ENCODE data around the gene APOBEC4.

APOBEC4 gene

DNA sequence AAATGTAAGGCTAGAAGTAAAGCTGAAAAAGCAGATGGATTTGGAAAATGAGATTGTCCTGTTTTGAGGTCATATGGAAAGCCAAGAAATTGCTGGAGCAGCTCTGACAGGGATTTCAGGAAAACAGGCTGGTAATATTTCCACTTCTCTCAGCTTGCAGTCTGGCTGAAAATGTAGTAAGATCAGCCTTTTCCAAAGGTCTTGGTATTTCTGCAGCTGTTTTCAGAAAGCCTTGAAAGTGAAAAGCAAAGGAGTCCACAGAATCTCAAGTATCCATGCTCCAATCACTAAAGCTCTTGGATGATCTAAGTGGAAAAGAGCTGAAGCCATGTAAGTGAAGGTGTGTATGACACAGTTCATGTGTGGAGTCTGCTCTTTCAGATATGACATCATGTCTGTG lies 41.6 kb upstream of the APOBEC4 start:
- H3K27ac ChIP-seq, result no peak overlapping the region
- TF ChIP-seq ZFX (IDR thresholded peaks at IDR 0.05) (no peak), CTCF (conservative IDR thresholded peaks at IDR 0.05) (no peak)

- no peak for TF ChIP-seq ZFX (IDR thresholded peaks at IDR 0.05)
- TF ChIP-seq CTCF (conservative IDR thresholded peaks at IDR 0.05), result no peak
- H3K27ac ChIP-seq, result no peak overlapping the region
Observed at GRCh38 chr1:183694066-183694465, 41.0 kb upstream of the APOBEC4 start.

DNA sequence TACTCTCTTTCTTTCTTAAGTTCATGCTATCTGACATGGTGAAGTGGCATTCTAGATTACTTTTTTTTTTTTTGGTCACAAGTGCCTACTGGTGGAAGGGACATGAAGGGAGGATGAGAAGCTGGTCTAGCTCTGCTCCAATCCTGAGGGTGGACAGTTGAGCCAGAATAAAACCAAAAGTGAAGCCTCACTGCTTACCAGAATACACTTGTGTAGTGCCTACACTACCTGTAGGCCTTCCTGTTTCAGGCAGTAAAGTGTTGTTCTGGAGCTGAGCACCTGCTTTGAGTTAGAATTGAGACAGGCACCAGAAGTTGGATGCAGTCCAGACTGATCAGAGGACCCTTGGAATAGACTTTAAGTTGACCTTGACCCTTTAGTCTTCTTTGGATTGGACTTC lies 40.4 kb upstream of the APOBEC4 start:
- TF ChIP-seq CTCF (conservative IDR thresholded peaks at IDR 0.05), result no peak
- no peak for TF ChIP-seq ZFX (IDR thresholded peaks at IDR 0.05)
- H3K27ac ChIP-seq, result no peak overlapping the region

- TF ChIP-seq CTCF (conservative IDR thresholded peaks at IDR 0.05) (no peak), ZFX (IDR thresholded peaks at IDR 0.05) (no peak)
- H3K27ac ChIP-seq, result no peak overlapping the region
Observed at GRCh38 chr1:183689762-183690204, 36.7 kb upstream of the APOBEC4 start.

- H3K27ac ChIP-seq, result no peak overlapping the region
- TF ChIP-seq ZFX (IDR thresholded peaks at IDR 0.05), result no peak
- TF ChIP-seq CTCF (conservative IDR thresholded peaks at IDR 0.05), result no peak
Observed at GRCh38 chr1:183688341-183689060, 35.4 kb upstream of the APOBEC4 start.

GRCh38 chr1:183687546-183688304 lies 34.6 kb upstream of the APOBEC4 start:
- H3K27ac ChIP-seq, result no peak overlapping the region
- TF ChIP-seq CTCF (conservative IDR thresholded peaks at IDR 0.05) (no peak), ZFX (IDR thresholded peaks at IDR 0.05) (no peak)

DNA sequence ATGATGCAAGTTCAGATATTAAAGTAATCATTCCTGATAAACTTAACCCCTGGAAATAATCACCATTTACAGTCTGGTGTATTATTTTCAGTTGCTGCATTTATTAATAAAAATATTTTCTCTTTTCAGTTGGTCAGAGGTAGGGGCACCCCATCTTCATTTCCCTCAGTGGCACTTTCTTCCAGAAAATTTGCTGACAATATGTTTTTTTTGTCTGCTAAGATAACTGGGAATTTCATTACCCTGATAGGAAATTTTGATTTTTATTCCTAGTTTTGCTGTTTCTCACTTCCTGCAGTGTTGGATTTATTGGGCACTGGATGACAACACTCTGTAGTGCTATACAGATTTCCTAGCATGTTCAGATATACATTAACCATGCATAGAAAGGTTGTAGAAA lies 33.1 kb upstream of the APOBEC4 start:
- H3K27ac ChIP-seq, result no peak overlapping the region
- TF ChIP-seq CTCF (conservative IDR thresholded peaks at IDR 0.05) (no peak), ZFX (IDR thresholded peaks at IDR 0.05) (no peak)

All from C4-2B (cell line).